Common myeloid progenitor, CD34-positive (primary cell): ENCODE measurements around the gene KRT32.

Experiments
- CTCF ChIA-PET: fragments of 350-600 bp; sonication (Branson Sonifier 250); formaldehyde crosslinking; loops from one replicate; lab custom pipeline; 2021; ENCODE audit warnings: antibody characterized with exemption; lab: Charles Lee
- POLR2A ChIA-PET: fragments of 350-600 bp; sonication (Branson Sonifier 250); formaldehyde crosslinking; loops from one replicate; lab custom pipeline; 2021; ENCODE audit warnings: antibody characterized with exemption; lab: Charles Lee
- DNase-seq, 3 donors: peaks; one replicate each; pipeline versions ENCODE4 v3.0.0 to v3.0.0-alpha.2; 2013
- H3K27ac ChIP-seq, 2 experiments: 1 replicate in 1 of 2; 2 replicates in 1 of 2; pipeline ENCODE4 v1.7.0; 2013; ENCODE audit warnings: inconsistent platforms in 2 of 2, low read length in 2 of 2, mild to moderate bottlenecking in 2 of 2, low read depth in 1 of 2, moderate library complexity in 1 of 2; ENCODE audit not compliant: severe bottlenecking in 2 of 2, insufficient read depth in 1 of 2, poor library complexity in 1 of 2
- H3K27me3 ChIP-seq, 5 experiments: replicated peaks in 2 of 5; 1 replicate in 3 of 5; 2 replicates in 2 of 5; pipeline versions ENCODE4 v1.6.1 to v1.7.0; 2013; ENCODE audit warnings: low read length in 4 of 5, mild to moderate bottlenecking in 2 of 5, moderate library complexity in 2 of 5, inconsistent platforms in 1 of 5; ENCODE audit not compliant: insufficient read depth in 5 of 5, control insufficient read depth in 4 of 5
- H3K36me3 ChIP-seq, 4 experiments: 1 replicate in 2 of 4; 2 replicates in 2 of 4; pipeline versions ENCODE4 v1.6.1 to v1.7.0; 2013; ENCODE audit warnings: low read length in 3 of 4, control low read depth in 1 of 4, mild to moderate bottlenecking in 1 of 4; ENCODE audit not compliant: control insufficient read depth in 4 of 4, insufficient read depth in 4 of 4
- H3K4me1 ChIP-seq, 4 experiments: 1 replicate in 3 of 4; 2 replicates in 1 of 4; pipeline versions ENCODE4 v1.6.1 to v1.7.1; 2013; ENCODE audit warnings: low read length in 3 of 4, mild to moderate bottlenecking in 3 of 4, control low read depth in 1 of 4, inconsistent platforms in 1 of 4, moderate library complexity in 1 of 4; ENCODE audit not compliant: control insufficient read depth in 4 of 4, insufficient read depth in 4 of 4; ENCODE audit errors: control extremely low read depth in 1 of 4
- H3K4me3 ChIP-seq, 7 experiments: 1 replicate in 4 of 7; 2 replicates in 3 of 7; pipeline versions ENCODE4 v1.5.1 to v1.7.0; 2013; ENCODE audit warnings: mild to moderate bottlenecking in 7 of 7, low read length in 6 of 7, moderate library complexity in 6 of 7, inconsistent platforms in 2 of 7, low read depth in 2 of 7, control low read depth in 1 of 7; ENCODE audit not compliant: insufficient read depth in 4 of 7, control insufficient read depth in 1 of 7; ENCODE audit errors: extremely low read depth in 1 of 7
- H3K9me3 ChIP-seq, 5 experiments: 1 replicate in 4 of 5; 2 replicates in 1 of 5; pipeline versions ENCODE4 v1.6.1 to v1.7.1; 2013; ENCODE audit warnings: low read length in 4 of 5, mild to moderate bottlenecking in 2 of 5, inconsistent platforms in 1 of 5, low read depth in 1 of 5, moderate library complexity in 1 of 5; ENCODE audit not compliant: control insufficient read depth in 4 of 5, insufficient read depth in 2 of 5; ENCODE audit errors: control extremely low read depth in 1 of 5
- WGBS: methylation state at CpG from one replicate; pipeline ENCODE4 v1.1.5; 2013; ENCODE audit not compliant: insufficient coverage; 5-methylcytosine and 5-hydroxymethylcytosine counted together

Gene KRT32

GRCh38 chr17:41500131-41500911 lies 33.1 kb upstream of the KRT32 start:
- peaks cover 0 to 10% (median 3%) of the 10 kb centered on the region in 4 experiments for H3K4me1 ChIP-seq
- DNase-seq, result no peak
- peak overlapping the region in 1 of 2 experiments; percentile 35 for H3K27ac ChIP-seq
- H3K36me3 ChIP-seq, result no peaks in the 10 kb centered on the region
- 78% methylated on average over 14 of the region's 15 CpGs for WGBS
- no peak overlapping the region for H3K4me3 ChIP-seq
- H3K27me3 ChIP-seq, result no peaks in the 10 kb centered on the region
- H3K9me3 ChIP-seq, result no peaks in the 10 kb centered on the region
- POLR2A ChIA-PET, result no interaction called here
- CTCF ChIA-PET, result no interaction called here

DNA sequence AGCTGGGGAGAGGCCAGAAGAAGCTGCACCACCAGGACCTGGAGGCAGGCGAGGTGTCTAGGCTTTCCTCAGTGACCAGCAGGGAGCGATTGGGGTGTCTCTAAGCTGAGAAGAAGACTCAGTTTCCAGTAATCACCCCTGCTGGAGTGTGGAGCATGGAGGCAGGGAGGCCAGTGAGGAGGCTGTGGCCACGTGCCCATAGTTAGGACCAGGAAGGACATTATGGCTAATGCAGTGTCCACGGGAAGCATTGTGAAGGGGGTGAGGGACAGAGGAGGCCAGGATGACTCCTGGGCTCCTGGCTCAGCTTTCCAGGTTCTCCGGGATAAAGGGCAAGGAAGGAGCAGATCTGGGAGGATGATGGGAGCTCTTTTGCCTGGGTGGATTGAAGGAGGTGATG lies 32.5 kb upstream of the KRT32 start:
- DNase-seq, result no peak
- ChIA-PET POLR2A (no interaction called here), CTCF (no interaction called here)
- Histone ChIP-seq H3K4me1 (peaks cover 0 to 10% (median 3%) of the 10 kb centered on the region in 4 experiments), H3K27me3 (no peaks in the 10 kb centered on the region), H3K9me3 (no peaks in the 10 kb centered on the region), H3K36me3 (no peaks in the 10 kb centered on the region), H3K27ac (no peak overlapping the region), H3K4me3 (no peak overlapping the region)
- WGBS, result 98% methylated on average over 4 of the region's 5 CpGs

DNA sequence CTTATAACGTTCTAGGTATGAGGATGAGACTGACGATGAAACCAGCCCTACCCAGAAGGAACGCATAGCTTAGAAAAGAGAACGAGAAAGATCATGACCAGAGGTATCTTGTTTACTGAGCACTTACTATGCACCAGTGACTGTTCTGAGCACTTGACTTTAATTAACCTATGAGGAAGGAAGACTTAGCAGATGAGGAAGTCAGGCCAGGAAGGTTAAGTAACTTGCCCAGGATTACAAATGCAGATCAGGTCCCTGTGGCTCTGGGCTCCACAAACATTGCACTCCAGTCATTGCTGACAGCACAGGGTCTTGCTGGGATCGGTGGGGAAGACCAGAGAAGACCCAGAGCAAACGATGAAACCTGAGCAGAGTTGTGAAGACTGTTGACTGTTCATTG lies 31.1 kb upstream of the KRT32 start:
- H3K9me3 ChIP-seq, result no peaks in the 10 kb centered on the region
- no peak overlapping the region for H3K27ac ChIP-seq
- no peaks in the 10 kb centered on the region for H3K27me3 ChIP-seq
- peak in 2 of 3 donors; percentile 23 to 26 for DNase-seq
- CTCF ChIA-PET, result interaction anchor here (0.8 to 1.3 kb wide), 5 partner anchors 9 to 625 kb away, joined by 3 to 5 read pairs (median 3); partner anchors contain the start of gene KRT36
- POLR2A ChIA-PET, result no interaction called here
- H3K4me3 ChIP-seq, result no peak overlapping the region
- peaks cover 0 to 10% (median 3%) of the 10 kb centered on the region in 4 experiments for H3K4me1 ChIP-seq
- H3K36me3 ChIP-seq, result no peaks in the 10 kb centered on the region
- 85% methylated on average over 6 of the region's 6 CpGs for WGBS

DNA sequence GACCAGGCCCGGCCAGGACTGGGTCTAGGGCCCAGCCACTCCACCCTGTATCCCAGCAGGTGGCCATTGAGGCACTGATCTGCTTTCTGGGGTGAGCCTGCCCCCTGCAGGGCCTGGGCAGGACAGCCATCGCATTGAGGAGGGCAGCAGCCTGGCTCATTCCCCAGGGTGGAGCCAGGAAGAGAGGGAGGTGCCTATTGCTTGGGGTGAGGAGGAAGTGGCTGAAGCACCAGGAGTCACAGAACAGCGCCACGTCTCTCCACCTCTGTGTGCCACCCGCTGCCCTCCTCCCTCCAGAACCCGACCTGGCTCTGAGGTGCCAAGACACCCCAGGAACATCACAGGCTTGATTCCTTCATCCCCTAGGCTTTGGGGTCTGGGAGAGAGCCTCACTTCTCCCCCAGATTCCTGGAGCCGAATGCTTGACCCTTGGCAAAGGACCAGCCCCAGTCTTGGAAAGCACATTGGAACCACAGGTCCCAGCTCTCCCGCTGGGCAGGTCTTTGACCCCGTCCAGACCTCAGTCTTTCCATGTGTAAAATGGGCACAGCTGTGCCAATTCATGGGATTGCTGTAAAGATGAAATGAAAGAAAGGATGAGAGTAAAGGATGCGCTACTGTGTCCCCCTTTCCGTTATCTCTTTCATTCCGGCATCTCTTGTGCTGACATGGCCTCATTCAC lies 29.8 kb upstream of the KRT32 start:
- H3K36me3 ChIP-seq, result no peaks in the 10 kb centered on the region
- ChIA-PET CTCF (interaction anchor here (1.0 to 1.3 kb wide), 6 partner anchors 9 to 584 kb away, joined by 3 to 5 read pairs (median 3); no protein-coding TSS in a partner anchor), POLR2A (no interaction called here)
- peak overlapping the region in 1 of 7 experiments; percentile 43 for H3K4me3 ChIP-seq
- H3K27me3 ChIP-seq, result no peaks in the 10 kb centered on the region
- no peaks in the 10 kb centered on the region for H3K9me3 ChIP-seq
- H3K4me1 ChIP-seq, result peaks cover 0 to 10% (median 3%) of the 10 kb centered on the region in 4 experiments
- 74% methylated on average over 8 of the region's 12 CpGs for WGBS
- no peak overlapping the region for H3K27ac ChIP-seq
- peak; percentile 76 to 89 (median 86) for DNase-seq

DNA sequence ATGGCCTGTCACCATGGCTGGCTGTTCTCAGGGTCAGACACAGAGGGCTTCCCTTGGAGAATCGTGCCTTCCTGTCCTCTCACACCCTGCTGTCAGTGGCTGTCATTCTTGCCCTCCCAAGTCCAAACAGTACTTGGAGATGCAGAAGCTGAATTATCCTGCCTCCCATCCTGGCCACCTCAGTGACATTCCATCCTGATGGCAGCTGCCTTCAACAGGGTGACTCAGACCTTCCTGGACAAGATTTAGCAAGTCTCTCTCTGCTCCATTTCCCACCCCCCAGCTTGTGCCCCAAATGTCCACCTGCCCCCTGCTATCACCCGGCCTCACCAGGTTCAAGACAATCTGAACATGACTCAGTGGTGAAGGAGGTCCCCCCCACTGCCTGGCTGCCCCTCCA lies 27.3 kb upstream of the KRT32 start:
- no peak overlapping the region for H3K27ac ChIP-seq
- peaks cover 0 to 10% (median 5%) of the 10 kb centered on the region in 4 experiments for H3K4me1 ChIP-seq
- no peak for DNase-seq
- ChIA-PET POLR2A (no interaction called here), CTCF (interaction anchor here (0.9 to 1.2 kb wide), 6 partner anchors 9 to 498 kb away, joined by 3 to 4 read pairs (median 3); partner anchors contain the start of gene KRT35)
- H3K4me3 ChIP-seq, result no peak overlapping the region
- peaks cover 0 to 2% (median 0%) of the 10 kb centered on the region in 5 experiments for H3K27me3 ChIP-seq
- H3K36me3 ChIP-seq, result no peaks in the 10 kb centered on the region
- H3K9me3 ChIP-seq, result no peaks in the 10 kb centered on the region
- no CpG with 5 or more reads among the region's 2 CpGs for WGBS

DNA sequence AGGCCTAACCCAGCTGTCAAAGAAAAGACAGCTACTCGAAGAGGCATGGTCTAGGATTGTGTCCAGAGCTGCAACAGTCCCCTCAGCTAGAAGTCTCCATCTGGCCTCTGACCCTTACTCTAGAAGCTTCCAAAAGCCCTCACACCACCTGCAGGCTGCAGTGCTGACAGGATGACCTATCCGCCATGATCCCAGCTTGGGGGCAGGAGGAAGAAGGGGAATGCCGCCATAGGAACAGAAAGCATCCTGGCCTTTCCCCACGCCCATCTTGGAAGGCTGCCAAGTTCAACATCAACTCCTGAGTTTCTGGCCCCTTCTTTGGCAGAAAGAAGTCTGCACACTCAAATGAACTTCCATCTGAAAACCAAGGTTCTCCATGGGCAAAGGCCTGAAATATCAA lies 25.6 kb upstream of the KRT32 start:
- H3K27ac ChIP-seq, result no peak overlapping the region
- no peaks in the 10 kb centered on the region for H3K36me3 ChIP-seq
- CTCF ChIA-PET, result interaction anchor here (0.8 to 1.7 kb wide), 2 partner anchors 43 to 155 kb away, joined by 3 to 4 read pairs; no protein-coding TSS in a partner anchor
- peaks cover 0 to 2% (median 0%) of the 10 kb centered on the region in 5 experiments for H3K27me3 ChIP-seq
- DNase-seq, result no peak
- WGBS, result 17% methylated on average over 1 of the region's 4 CpGs
- H3K9me3 ChIP-seq, result no peaks in the 10 kb centered on the region
- peaks cover 0 to 7% (median 4%) of the 10 kb centered on the region in 4 experiments for H3K4me1 ChIP-seq
- H3K4me3 ChIP-seq, result no peak overlapping the region
- POLR2A ChIA-PET, result no interaction called here
